Mesendoderm (in vitro differentiated cells): ENCODE measurements around the gene PNMA8A.

Experiments
- DNase-seq: peaks from one replicate; pipeline ENCODE4 v3.0.0; 2013
- H2AK5ac ChIP-seq: 2 replicates; pipeline ENCODE4 v1.6.1; 2013; ENCODE audit warnings: low read length, inconsistent platforms
- H2BK120ac ChIP-seq: 2 replicates; pipeline ENCODE4 v1.6.1; 2013; ENCODE audit warnings: low read depth, mild to moderate bottlenecking, low read length, moderate library complexity, mixed read lengths
- H2BK15ac ChIP-seq: replicated peaks from 2 replicates; pipeline ENCODE4 v1.6.1; 2013; ENCODE audit warnings: low read depth, mild to moderate bottlenecking, moderate library complexity
- H2BK5ac ChIP-seq: 2 replicates; pipeline ENCODE4 v1.6.1; 2013; ENCODE audit warnings: low read length, inconsistent platforms
- H3K18ac ChIP-seq: 2 replicates; pipeline ENCODE4 v1.6.1; 2013; ENCODE audit warnings: mild to moderate bottlenecking, low read length, mixed read lengths
- H3K23ac ChIP-seq: one replicate; pipeline ENCODE4 v1.6.1; 2013; ENCODE audit warnings: low read length
- H3K27ac ChIP-seq: 2 replicates; pipeline ENCODE4 v1.5.1; 2013; ENCODE audit warnings: low read depth, mild to moderate bottlenecking, inconsistent platforms, low read length, moderate library complexity
- H3K27me3 ChIP-seq: 2 replicates; pipeline ENCODE4 v1.6.1; 2013; ENCODE audit warnings: low read length, control low read depth, mild to moderate bottlenecking, inconsistent platforms; ENCODE audit not compliant: insufficient read depth, poor library complexity
- H3K36me3 ChIP-seq: 2 replicates; pipeline ENCODE4 v1.6.1; 2013; ENCODE audit warnings: low read length, inconsistent platforms; ENCODE audit not compliant: control insufficient read depth, insufficient read depth
- H3K4ac ChIP-seq: one replicate; pipeline ENCODE4 v1.6.1; 2013; ENCODE audit warnings: low read depth, mild to moderate bottlenecking, low read length, moderate library complexity
- H3K4me1 ChIP-seq: 2 replicates; pipeline ENCODE4 v1.6.1; 2013; ENCODE audit warnings: low read depth, low read length, inconsistent platforms; ENCODE audit not compliant: control insufficient read depth
- H3K4me2 ChIP-seq: 2 replicates; pipeline ENCODE4 v1.6.1; 2013; ENCODE audit warnings: low read length
- H3K4me3 ChIP-seq: 2 replicates; pipeline ENCODE4 v1.5.1; 2013; ENCODE audit warnings: mild to moderate bottlenecking, low read length
- H3K56ac ChIP-seq: one replicate; pipeline ENCODE4 v1.6.1; 2013; ENCODE audit warnings: low read length
- H3K79me1 ChIP-seq: 2 replicates; pipeline ENCODE4 v1.6.1; 2013; ENCODE audit warnings: low read length, inconsistent platforms
- H3K79me2 ChIP-seq: 2 replicates; pipeline ENCODE4 v1.6.1; 2013; ENCODE audit warnings: mild to moderate bottlenecking, low read length; ENCODE audit not compliant: control insufficient read depth, insufficient read depth
- H3K9ac ChIP-seq: 2 replicates; pipeline ENCODE4 v1.6.1; 2013; ENCODE audit warnings: low read length, inconsistent platforms
- H4K5ac ChIP-seq: one replicate; pipeline ENCODE4 v1.6.1; 2013; ENCODE audit warnings: low read length
- H4K8ac ChIP-seq: one replicate; pipeline ENCODE4 v1.6.1; 2013; ENCODE audit warnings: low read depth, mild to moderate bottlenecking, control low read depth, low read length, moderate library complexity
- WGBS: extraction: QIAGEN DNeasy Blood & Tissue Kit; methylation state at CpG from one replicate; pipeline ENCODE4 v1.1.7; 2013; ENCODE audit warnings: low lambda C conversion rate, missing lambda C conversion rate; ENCODE audit not compliant: insufficient coverage; ENCODE audit errors: extremely low coverage; 5-methylcytosine and 5-hydroxymethylcytosine counted together

The PNMA8A gene

DNA sequence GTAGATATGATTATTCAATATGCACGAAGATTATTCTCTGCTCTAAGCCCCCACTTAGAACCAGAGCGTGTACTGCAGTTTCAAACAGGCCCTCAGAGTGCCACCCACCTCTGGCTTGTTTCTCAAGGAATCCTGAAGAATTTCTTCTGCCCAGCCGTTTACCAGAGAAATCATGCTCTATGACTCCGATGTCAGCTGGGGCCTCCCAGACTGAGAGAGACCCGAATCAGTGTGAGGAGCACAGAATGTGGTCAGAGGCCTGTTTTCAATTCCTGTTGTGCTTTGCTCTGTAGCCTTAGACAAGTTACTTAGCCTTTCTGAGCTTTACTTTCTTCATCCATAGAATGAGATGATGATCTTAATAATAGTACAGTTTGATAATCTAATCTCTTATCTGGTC, 48.2 kb downstream of the PNMA8A start:
- Histone ChIP-seq H4K5ac (no peak overlapping the region), H3K4me1 (no peaks in the 10 kb centered on the region), H3K27me3 (no peaks in the 10 kb centered on the region), H2BK120ac (no peak overlapping the region), H3K4me2 (no peak overlapping the region), H3K18ac (no peak overlapping the region), H2BK15ac (no peak overlapping the region), H3K36me3 (no peaks in the 10 kb centered on the region), H3K9ac (no peak overlapping the region), H2AK5ac (no peak overlapping the region), H3K27ac (no peak overlapping the region), H4K8ac (no peak overlapping the region), H3K4me3 (no peak overlapping the region), H3K4ac (no peak overlapping the region), H3K79me2 (no peaks in the 10 kb centered on the region), H3K79me1 (no peaks in the 10 kb centered on the region), H2BK5ac (no peak overlapping the region), H3K23ac (no peak overlapping the region), H3K56ac (no peak overlapping the region)
- WGBS, result no CpG with 5 or more reads among the region's 5 CpGs
- no peak for DNase-seq

DNA sequence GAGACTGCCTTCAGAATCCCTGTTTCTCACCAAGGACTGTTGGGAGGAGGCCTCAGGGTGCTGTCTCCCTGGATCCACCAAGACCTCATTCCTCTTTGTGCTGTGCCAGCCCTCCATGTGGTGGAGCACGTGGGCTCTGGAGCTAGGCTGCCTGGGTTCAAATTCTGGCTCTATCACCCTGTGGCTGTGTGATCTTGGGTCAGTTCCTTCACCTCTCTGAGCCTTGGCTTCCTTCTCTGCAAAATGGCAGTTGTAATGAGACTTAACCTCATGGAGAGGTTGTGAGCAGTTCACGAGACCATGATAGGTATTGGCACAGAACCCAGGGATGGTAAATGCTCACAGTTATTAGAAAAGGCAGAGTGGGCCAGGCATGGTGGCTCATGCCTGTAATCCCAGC, 49.0 kb downstream of the PNMA8A start:
- H3K79me2 ChIP-seq, result no peaks in the 10 kb centered on the region
- DNase-seq, result no peak
- H2BK120ac ChIP-seq, result no peak overlapping the region
- H3K27me3 ChIP-seq, result no peaks in the 10 kb centered on the region
- WGBS, result no CpG with 5 or more reads among the region's 2 CpGs
- H3K36me3 ChIP-seq, result no peaks in the 10 kb centered on the region
- H4K8ac ChIP-seq, result no peak overlapping the region
- H3K79me1 ChIP-seq, result no peaks in the 10 kb centered on the region
- no peak overlapping the region for H3K27ac ChIP-seq
- H2BK15ac ChIP-seq, result no peak overlapping the region
- no peak overlapping the region for H4K5ac ChIP-seq
- no peak overlapping the region for H3K9ac ChIP-seq
- H3K4me1 ChIP-seq, result no peaks in the 10 kb centered on the region
- no peak overlapping the region for H3K18ac ChIP-seq
- H3K23ac ChIP-seq, result no peak overlapping the region
- no peak overlapping the region for H3K4me2 ChIP-seq
- no peak overlapping the region for H2AK5ac ChIP-seq
- H3K4me3 ChIP-seq, result no peak overlapping the region
- H3K56ac ChIP-seq, result no peak overlapping the region
- H3K4ac ChIP-seq, result no peak overlapping the region
- H2BK5ac ChIP-seq, result no peak overlapping the region

DNA sequence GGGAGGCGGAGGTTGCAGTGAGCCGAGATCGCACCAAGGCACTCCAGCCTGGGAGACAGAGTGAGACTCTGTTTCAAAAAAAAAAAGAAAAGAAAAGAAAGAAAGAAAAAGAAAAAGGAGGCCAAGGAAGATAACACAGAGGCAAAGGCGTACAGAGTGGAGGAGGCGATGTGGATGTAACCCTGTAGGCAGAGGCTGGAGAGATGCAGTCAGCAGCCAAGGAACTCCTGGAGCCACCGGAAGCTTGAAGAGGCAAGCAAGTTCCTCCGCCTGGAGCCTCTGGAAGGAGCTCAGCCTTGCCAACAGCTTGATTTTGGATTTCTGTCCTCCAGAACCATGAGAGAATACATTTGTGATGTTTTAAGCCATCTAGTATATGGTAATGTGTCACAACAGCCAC, 51.3 kb downstream of the PNMA8A start:
- Histone ChIP-seq H3K18ac (no peak overlapping the region), H3K27ac (no peak overlapping the region), H3K36me3 (no peaks in the 10 kb centered on the region), H3K4ac (no peak overlapping the region), H3K4me3 (no peak overlapping the region), H3K56ac (no peak overlapping the region), H3K23ac (no peak overlapping the region), H3K79me2 (no peaks in the 10 kb centered on the region), H2AK5ac (no peak overlapping the region), H3K4me2 (no peak overlapping the region), H3K27me3 (no peaks in the 10 kb centered on the region), H4K8ac (no peak overlapping the region), H4K5ac (no peak overlapping the region), H2BK5ac (no peak overlapping the region), H3K4me1 (no peaks in the 10 kb centered on the region), H3K79me1 (no peaks in the 10 kb centered on the region), H3K9ac (no peak overlapping the region), H2BK120ac (no peak overlapping the region), H2BK15ac (no peak overlapping the region)
- no peak for DNase-seq
- WGBS, result no CpG with 5 or more reads among the region's 7 CpGs
